Measurements from ENCODE around the gene LRP10. TPM values are rescaled to one million over a fixed set of nuclear protein-coding genes. Genes with fewer than 3 reads are reported as not detected.
"Not testable (repeated sequence)": the region's sequence is repeated elsewhere in the genome, so short reads cannot be mapped to it uniquely, and the experiment has no call there.

The LRP10 gene
- total RNA-seq, 8 experiments from 2014 or later: 3.9 to 55.5 (median 29.2) TPM

GRCh38 chr14:22901799-22902198 lies 30.3 kb downstream of the LRP10 start:
- ATAC-seq (replicated peaks in 6 of 8): no peak
- Histone ChIP-seq H3K4me1 (replicated peaks in 1 of 2) (peaks cover 3 to 5% of the 10 kb centered on the region in 2 donors), H3K4me3 (no peak overlapping the region), H3K27ac (no peak overlapping the region)
- in situ Hi-C loops (cut with MboI; ENCODE audit: low pct_unique_long_range_greater_than_20kb in 2 of 9, low sequenced_read_pairs in 9 of 9, unreplicated experiment in 9 of 9): no loop called here
- 80 to 100% (median 98%) methylated on average over 1 to 6 of the region's 7 CpGs; no CpG with 5 or more reads in 4 of the 10 experiments for WGBS, 10 experiments

GRCh38 chr14:22903742-22904087 lies 32.2 kb downstream of the LRP10 start:
- no peak overlapping the region for H3K27ac ChIP-seq
- no peak overlapping the region for H3K4me3 ChIP-seq
- in situ Hi-C loops (cut with MboI; ENCODE audit: low pct_unique_long_range_greater_than_20kb in 2 of 9, low sequenced_read_pairs in 9 of 9, unreplicated experiment in 9 of 9): no loop called here
- peaks cover 3 to 5% of the 10 kb centered on the region in 2 donors for H3K4me1 ChIP-seq (replicated peaks in 1 of 2)
- WGBS, 10 experiments: 75 to 100% (median 97%) methylated on average over 1 to 2 of the region's 2 CpGs; no CpG with 5 or more reads in 4 of the 10 experiments
- ATAC-seq (replicated peaks in 6 of 8): no peak

GRCh38 chr14:22905627-22906026 lies 34.1 kb downstream of the LRP10 start:
- no peak overlapping the region for H3K27ac ChIP-seq
- H3K4me3 ChIP-seq: no peak overlapping the region
- in situ Hi-C loops (cut with MboI; ENCODE audit: low pct_unique_long_range_greater_than_20kb in 2 of 9, low sequenced_read_pairs in 9 of 9, unreplicated experiment in 9 of 9): no loop called here
- WGBS, 10 experiments: 81 to 100% (median 100%) methylated on average over 1 to 4 of the region's 4 CpGs; no CpG with 5 or more reads in 1 of the 10 experiments
- ATAC-seq (replicated peaks in 6 of 8): no peak
- no peaks in the 10 kb centered on the region for H3K4me1 ChIP-seq (replicated peaks in 1 of 2)

GRCh38 chr14:22906073-22906472 lies 34.5 kb downstream of the LRP10 start:
- Histone ChIP-seq H3K4me1 (replicated peaks in 1 of 2) (no peaks in the 10 kb centered on the region), H3K27ac (no peak overlapping the region), H3K4me3 (no peak overlapping the region)
- in situ Hi-C loops (cut with MboI; ENCODE audit: low pct_unique_long_range_greater_than_20kb in 2 of 9, low sequenced_read_pairs in 9 of 9, unreplicated experiment in 9 of 9): no loop called here
- no peak for ATAC-seq (replicated peaks in 6 of 8)
- 90 to 100% (median 98%) methylated on average over 1 to 20 of the region's 20 CpGs; no CpG with 5 or more reads in 3 of the 10 experiments for WGBS, 10 experiments

GRCh38 chr14:22907429-22907828 lies 35.9 kb downstream of the LRP10 start:
- in situ Hi-C loops (cut with MboI; ENCODE audit: low pct_unique_long_range_greater_than_20kb in 2 of 9, low sequenced_read_pairs in 9 of 9, unreplicated experiment in 9 of 9): no loop called here
- WGBS, 10 experiments: 80 to 100% (median 96%) methylated on average over 1 to 3 of the region's 3 CpGs
- no peak overlapping the region for H3K4me3 ChIP-seq
- no peak overlapping the region for H3K27ac ChIP-seq
- H3K4me1 ChIP-seq (replicated peaks in 1 of 2): no peaks in the 10 kb centered on the region
- ATAC-seq (replicated peaks in 6 of 8): no peak

GRCh38 chr14:22908601-22909000 lies 37.1 kb downstream of the LRP10 start:
- no peak for ATAC-seq (replicated peaks in 6 of 8)
- Histone ChIP-seq H3K27ac (no peak overlapping the region), H3K4me3 (no peak overlapping the region), H3K4me1 (replicated peaks in 1 of 2) (no peaks in the 10 kb centered on the region)
- in situ Hi-C loops (cut with MboI; ENCODE audit: low pct_unique_long_range_greater_than_20kb in 2 of 9, low sequenced_read_pairs in 9 of 9, unreplicated experiment in 9 of 9): no loop called here
- 74 to 98% (median 93%) methylated on average over 4 to 8 of the region's 8 CpGs; no CpG with 5 or more reads in 1 of the 10 experiments for WGBS, 10 experiments

- in situ Hi-C loops (cut with MboI; ENCODE audit: low pct_unique_long_range_greater_than_20kb in 2 of 9, low sequenced_read_pairs in 9 of 9, unreplicated experiment in 9 of 9): no loop called here
- H3K4me3 ChIP-seq: no peak overlapping the region
- H3K27ac ChIP-seq: no peak overlapping the region
- no peaks in the 10 kb centered on the region for H3K4me1 ChIP-seq (replicated peaks in 1 of 2)
- no peak for ATAC-seq (replicated peaks in 6 of 8)
- WGBS, 10 experiments: 71 to 100% (median 90%) methylated on average over 1 to 4 of the region's 5 CpGs; no CpG with 5 or more reads in 1 of the 10 experiments
Measured at GRCh38 chr14:22910916-22911315, 39.4 kb downstream of the LRP10 start.

- in situ Hi-C loops (cut with MboI; ENCODE audit: low pct_unique_long_range_greater_than_20kb in 2 of 9, low sequenced_read_pairs in 9 of 9, unreplicated experiment in 9 of 9); ATAC-seq (replicated peaks in 6 of 8): not testable (repeated sequence)
- 83 to 100% (median 100%) methylated on average over 1 to 4 of the region's 4 CpGs; no CpG with 5 or more reads in 5 of the 10 experiments for WGBS, 10 experiments
Measured at GRCh38 chr14:22914836-22915235, 43.3 kb downstream of the LRP10 start.

GRCh38 chr14:22915886-22916521 lies 44.5 kb downstream of the LRP10 start:
- Histone ChIP-seq H3K27ac (no peak overlapping the region), H3K4me1 (replicated peaks in 1 of 2) (peaks cover 10 to 14% of the 10 kb centered on the region in 2 donors), H3K4me3 (no peak overlapping the region)
- WGBS, 10 experiments: 43 to 100% (median 86%) methylated on average over 2 to 7 of the region's 8 CpGs
- in situ Hi-C loops (cut with MboI; ENCODE audit: low pct_unique_long_range_greater_than_20kb in 2 of 9, low sequenced_read_pairs in 9 of 9, unreplicated experiment in 9 of 9): no loop called here
- ATAC-seq (replicated peaks in 6 of 8): no peak

More at GRCh38 chr14:22914836-22915235, 43.3 kb downstream of the LRP10 start:
- H3K4me1 ChIP-seq (replicated peaks in 1 of 2): peaks cover 9 to 12% of the 10 kb centered on the region in 2 donors
- not testable (repeated sequence) for H3K4me3 ChIP-seq, H3K27ac ChIP-seq

- peak within 1 kb of the TSS; percentile 99 for H3K27ac ChIP-seq
- peak; percentile 95 to 98 (median 96) for ATAC-seq (replicated peaks in 6 of 8)
- H3K4me1 ChIP-seq (replicated peaks in 1 of 2): peaks cover 10 to 14% of the 10 kb centered on the region in 2 donors
- peak within 1 kb of the TSS; percentile 51 to 86 (median 69) for H3K4me3 ChIP-seq
- in situ Hi-C loops (cut with MboI; ENCODE audit: low pct_unique_long_range_greater_than_20kb in 2 of 9, low sequenced_read_pairs in 9 of 9, unreplicated experiment in 9 of 9): no loop called here
- 0 to 2% (median 0%) methylated on average over 1 to 18 of the region's 46 CpGs for WGBS, 10 experiments
Measured at GRCh38 chr14:22918804-22919600, 47.5 kb downstream of the LRP10 start, which contains the start of gene RBM23. TSS of gene RBM23 (minus strand) at chr14:22919149.

- in situ Hi-C loops (cut with MboI; ENCODE audit: low pct_unique_long_range_greater_than_20kb in 2 of 9, low sequenced_read_pairs in 9 of 9, unreplicated experiment in 9 of 9): no loop called here
- Histone ChIP-seq H3K4me1 (replicated peaks in 1 of 2) (peaks cover 10 to 14% of the 10 kb centered on the region in 2 donors), H3K27ac (peak overlapping the region; percentile 62 to 72), H3K4me3 (peak overlapping the region; percentile 29 to 32 (median 31))
- ATAC-seq (replicated peaks in 6 of 8): no peak
- 0 to 60% (median 40%) methylated on average over 1 to 5 of the region's 10 CpGs; no CpG with 5 or more reads in 6 of the 10 experiments for WGBS, 10 experiments
Measured at GRCh38 chr14:22919601-22919921, 48.0 kb downstream of the LRP10 start.

- WGBS, 10 experiments: 88 to 100% (median 99%) methylated on average over 2 to 5 of the region's 6 CpGs; no CpG with 5 or more reads in 6 of the 10 experiments
- no peak overlapping the region for H3K4me3 ChIP-seq
- in situ Hi-C loops (cut with MboI; ENCODE audit: low pct_unique_long_range_greater_than_20kb in 2 of 9, low sequenced_read_pairs in 9 of 9, unreplicated experiment in 9 of 9): no loop called here
- no peak for ATAC-seq (replicated peaks in 6 of 8)
- H3K27ac ChIP-seq: no peak overlapping the region
- peaks cover 10 to 14% of the 10 kb centered on the region in 2 donors for H3K4me1 ChIP-seq (replicated peaks in 1 of 2)
Measured at GRCh38 chr14:22920697-22921096, 49.2 kb downstream of the LRP10 start.

GRCh38 chr14:22922294-22922693 lies 50.8 kb downstream of the LRP10 start:
- H3K4me3 ChIP-seq: no peak overlapping the region
- H3K4me1 ChIP-seq (replicated peaks in 1 of 2): peaks cover 10 to 13% of the 10 kb centered on the region in 2 donors
- in situ Hi-C loops (cut with MboI; ENCODE audit: low pct_unique_long_range_greater_than_20kb in 2 of 9, low sequenced_read_pairs in 9 of 9, unreplicated experiment in 9 of 9): no loop called here
- ATAC-seq (replicated peaks in 6 of 8): no peak
- 80 to 100% (median 100%) methylated on average over 1 to 2 of the region's 2 CpGs; no CpG with 5 or more reads in 2 of the 10 experiments for WGBS, 10 experiments
- H3K27ac ChIP-seq: no peak overlapping the region

All from motor neuron (in vitro differentiated cells).